M059J (cell line): ENCODE results near the gene C1QTNF6. TPM values are rescaled to one million over a fixed set of nuclear protein-coding genes. Genes with fewer than 3 reads are reported as not detected.

ENCODE experiments used
- DNase-seq: peaks from one replicate; pipeline ENCODE4 v3.0.0-alpha.2; 2012; ENCODE audit warnings: low read depth
- total RNA-seq: library from RNA; depleted of rRNA; stranded (reverse); fragments of >200 nt; shearing (Covaris generic); gene quantifications from 2 replicates; pipeline ENCODE4 v1.2.3, GENCODE V29; 2014; rRNA removed

The C1QTNF6 gene
- total RNA-seq, 1 experiment from 2014 or later, result 16.5 TPM

DNA sequence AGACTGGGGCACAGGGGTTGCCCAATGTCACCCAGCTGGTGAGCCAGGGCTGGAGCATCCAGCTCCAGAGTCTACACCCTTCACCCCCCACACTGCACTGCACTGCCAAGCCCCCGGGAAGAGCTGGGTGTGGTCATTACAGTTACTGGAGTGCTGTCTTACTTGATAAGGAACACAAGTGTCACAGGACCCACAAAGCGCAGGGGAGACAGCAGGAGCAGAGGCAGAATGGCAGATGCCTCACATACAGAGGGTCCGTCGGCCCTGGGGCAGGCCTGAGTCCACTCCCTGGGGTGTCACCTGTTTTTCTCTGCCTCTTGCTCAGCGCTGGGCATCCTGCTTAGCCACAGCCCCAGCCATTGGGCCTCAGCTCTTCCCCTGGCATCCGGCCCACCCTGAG is 46.1 kb downstream of the C1QTNF6 start:
- DNase-seq, result no peak

DNA sequence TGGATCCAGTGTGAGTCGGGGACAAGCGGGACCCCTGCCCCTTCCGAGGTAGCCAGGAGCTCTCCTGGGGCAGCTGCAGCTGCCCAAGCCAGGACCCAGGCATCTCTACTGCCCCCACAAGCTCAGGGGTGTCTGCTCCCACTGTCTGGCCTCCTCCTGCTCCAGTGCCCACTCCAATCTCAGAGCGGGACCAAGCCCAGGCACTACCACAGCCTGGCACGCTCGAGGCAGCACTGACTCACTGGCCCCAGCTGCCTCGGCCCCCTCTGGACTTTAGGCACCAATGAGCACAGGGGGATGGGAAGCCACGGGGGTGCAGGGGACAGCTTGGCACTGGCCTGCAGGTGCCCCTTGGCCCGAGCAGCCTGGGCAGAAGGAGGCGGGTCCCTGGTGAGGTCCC is 46.6 kb downstream of the C1QTNF6 start:
- no peak for DNase-seq

DNA sequence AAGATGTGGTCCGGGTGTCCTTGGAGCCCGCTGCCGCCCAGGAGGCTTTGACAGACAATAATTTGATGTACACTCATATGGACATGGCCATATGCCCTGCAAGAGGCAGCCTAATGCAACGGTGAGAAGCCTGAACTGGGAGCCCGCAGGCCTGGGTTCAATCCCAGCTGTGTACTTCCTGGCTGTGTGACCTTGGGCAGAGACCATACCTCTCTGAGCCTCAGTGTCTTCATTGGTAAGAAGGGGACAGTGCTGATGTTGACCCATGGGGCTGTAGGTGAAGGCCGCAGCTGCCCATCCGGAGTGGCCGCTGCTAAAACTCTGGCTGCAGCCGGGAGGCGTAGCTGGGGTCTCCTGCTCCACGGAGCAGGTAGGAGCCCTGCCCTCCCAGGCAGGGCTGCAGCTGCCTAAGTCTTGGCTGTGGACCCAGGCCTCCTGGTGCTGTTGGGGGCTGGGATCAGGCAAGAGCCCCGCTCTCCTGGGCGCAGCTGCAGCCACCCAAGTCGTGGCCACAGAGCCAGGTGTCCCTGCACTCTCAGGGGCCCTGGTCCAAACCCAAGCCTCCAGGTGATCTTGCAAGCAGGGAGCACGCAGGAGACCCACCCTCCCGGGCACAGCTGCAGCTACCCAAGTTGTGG is 47.2 kb downstream of the C1QTNF6 start:
- DNase-seq, result no peak

DNA sequence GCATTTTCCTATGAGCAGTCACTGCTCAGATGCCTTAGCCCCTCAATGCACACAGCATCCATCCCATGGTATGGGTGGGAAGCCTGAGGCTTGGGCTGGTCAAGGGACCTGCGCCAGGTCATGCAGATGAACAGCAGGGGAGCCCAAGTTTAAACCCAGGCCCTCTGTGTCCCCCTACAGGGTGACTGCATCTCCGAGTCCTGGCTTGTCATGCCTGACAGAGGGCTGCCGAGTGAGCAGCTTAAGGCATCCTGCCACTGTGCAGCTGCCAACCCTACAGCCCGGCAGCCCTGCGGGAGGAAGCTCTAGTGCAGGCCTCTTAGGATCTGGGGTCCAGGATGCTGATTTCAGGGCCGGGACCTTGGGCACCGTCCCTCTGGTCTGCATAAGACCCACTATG is 48.3 kb downstream of the C1QTNF6 start:
- DNase-seq, result no peak

DNA sequence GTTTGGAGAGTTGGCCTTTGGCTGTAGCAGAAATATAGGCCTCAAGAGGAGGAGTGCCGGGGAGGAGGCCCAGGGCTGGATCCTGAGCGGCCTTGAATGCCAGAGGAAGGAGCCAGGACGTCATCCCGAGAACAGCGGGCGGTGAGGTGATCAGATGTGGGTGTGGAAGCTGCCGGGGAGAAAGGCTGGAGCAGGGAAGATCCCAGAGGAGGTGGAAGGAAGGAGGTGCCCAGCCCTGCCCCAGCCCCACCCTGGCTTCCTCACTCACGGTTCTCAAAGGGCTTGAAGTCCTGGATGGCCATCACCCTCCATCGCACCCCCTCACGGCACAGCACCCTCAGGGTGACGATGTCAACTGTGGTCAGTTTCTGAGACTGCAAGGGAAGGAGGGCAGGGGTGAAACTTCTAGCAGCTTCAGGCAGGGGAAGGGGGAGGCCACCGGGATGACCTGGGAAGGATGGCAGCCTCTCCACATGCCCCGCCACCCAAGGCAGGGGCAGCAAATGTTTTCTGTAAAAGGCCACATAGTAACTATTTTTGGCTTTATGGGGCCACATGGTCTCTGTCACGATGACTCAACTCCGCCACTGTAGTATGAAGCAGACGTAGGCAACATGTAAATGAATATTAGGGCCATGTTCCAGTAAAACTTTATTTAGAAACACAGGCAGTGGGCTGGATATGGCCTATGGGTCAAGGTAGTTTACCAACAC is 49.0 kb downstream of the C1QTNF6 start:
- peak; percentile 34 for DNase-seq

DNA sequence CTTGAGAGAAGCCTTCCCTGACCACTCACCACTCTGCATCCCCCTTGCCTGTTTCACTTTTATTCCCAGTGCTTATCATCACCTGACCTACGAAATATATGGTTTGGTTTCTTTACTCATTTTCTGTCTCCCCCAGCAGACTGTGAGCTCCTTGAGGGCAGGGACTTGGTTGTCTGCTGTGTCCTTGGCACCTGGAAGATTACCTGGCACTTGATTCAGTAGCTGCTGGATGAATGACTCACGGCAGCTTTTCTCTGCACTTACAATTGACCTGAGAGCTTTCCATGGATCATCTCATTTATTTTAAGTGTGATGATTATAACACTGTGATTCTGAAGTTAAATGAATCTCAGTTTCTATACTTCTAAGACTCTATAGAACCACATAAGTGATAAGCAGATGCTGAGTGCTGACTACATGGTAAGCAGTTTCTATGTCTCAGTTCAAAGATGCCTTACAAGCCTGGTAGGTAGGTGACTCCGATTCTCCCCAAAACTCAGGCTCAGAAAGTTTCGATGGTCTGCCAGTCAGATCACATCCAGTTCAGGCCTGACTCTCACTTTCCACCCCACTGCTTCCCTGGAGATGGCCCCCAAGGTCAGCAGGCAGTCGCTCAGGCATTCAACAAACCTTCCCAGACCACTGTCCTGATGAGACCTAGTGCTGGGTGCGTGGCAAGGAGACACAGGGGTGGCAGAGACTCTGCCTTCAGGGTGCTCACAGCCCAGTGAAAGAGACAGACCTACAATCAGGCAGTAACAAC is 50.0 kb downstream of the C1QTNF6 start:
- DNase-seq, result no peak

DNA sequence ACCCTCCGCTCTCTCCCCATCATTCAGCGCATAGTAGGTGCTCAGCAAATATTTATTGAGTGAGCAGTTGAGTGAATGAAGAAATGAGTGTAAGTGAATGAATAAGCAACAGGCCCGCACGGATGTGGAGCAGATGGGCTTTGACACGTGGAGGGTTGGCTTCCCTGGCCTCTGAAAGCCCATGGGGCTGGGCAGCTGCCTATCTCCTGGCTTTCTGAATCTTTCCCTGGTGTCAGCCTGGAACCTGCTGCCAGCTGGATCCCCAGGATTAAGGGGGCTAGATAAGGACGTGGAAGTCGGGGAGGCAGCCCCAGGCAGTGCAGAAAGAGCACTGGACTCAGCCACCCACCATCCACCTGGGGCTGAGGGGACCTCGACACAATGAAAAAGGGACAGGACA is 50.9 kb downstream of the C1QTNF6 start:
- DNase-seq, result no peak

DNA sequence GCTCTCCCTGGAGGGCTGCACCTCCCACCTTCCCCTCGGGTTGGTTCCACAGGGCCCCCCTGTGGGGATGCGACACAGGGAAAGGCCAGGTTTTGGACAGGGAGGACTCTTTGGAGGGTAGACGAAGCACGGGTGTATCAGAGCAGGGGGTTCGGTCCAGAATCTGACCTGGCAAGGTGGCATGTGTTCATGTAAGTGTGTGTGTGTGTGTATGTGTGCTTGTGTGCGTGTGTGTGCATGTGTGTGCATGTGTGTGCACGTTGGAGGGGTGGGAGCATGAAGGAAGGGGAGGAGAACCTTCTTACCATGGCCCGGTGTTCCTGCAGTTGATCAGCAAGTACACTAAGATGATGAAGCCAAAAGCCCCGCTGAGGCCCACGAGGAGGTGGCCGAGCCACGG is 53.0 kb downstream of the C1QTNF6 start:
- no peak for DNase-seq

DNA sequence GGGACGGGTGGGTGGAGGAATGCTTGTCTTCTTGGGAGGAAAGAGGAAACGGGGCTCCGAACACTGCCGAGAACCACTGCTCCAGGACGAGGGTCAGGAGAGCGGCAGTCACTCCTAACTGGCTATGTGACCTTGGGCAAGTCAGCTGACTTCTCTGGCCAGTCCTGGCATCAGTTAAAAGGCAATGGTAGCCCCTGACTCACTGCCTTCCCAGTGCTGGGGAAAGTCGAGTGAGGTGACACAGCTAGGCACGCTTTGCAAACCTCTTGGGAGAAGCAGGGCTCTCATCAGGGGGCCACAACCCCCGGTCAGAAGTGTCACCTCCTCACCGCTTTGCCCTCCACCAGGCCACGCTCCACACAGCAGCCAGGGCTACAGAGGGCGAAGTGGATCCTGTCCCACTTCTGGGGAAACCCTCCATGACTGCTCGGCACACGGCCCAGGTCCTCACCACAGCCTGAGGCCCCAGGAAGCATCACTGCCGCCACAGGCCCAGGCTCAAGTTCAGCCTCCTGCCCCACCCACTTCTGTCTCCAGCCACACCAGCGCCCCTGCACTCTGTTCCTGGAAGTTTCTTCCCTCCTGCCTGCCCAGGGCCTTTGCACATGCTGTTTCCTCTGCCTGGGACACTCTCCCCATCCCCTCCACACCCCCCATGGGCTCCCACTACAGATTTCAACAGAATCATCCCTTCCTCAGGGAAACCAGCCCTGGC is 54.6 kb downstream of the C1QTNF6 start:
- no peak for DNase-seq

DNA sequence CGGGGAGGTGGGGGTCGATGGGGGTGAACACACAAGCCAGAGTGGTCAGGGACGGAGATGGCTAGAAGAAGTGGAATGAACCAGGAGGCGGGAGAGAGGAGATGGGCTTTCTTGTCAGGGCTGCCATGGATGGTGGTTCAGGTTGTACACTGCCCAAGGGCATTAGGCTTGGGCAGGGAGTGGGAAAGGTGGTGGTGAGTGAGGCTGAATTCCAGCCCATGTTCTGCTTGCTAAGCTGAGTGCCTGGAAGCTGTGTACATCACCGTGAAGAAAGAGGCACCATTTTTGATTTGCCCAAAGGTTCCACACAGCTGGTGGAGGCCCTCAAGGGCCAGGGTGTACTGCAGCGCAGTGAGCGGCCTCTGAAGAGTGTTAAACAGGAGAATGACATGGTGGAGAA is 55.3 kb downstream of the C1QTNF6 start:
- no peak for DNase-seq

Other genes starting within 250 kb of the C1QTNF6 start
- 17.1 and 24.0 TPM in 2 replicates for gene TST, start 168.8 kb downstream of the C1QTNF6 start, total RNA-seq
- gene MPST, start 168.5 kb downstream of the C1QTNF6 start, total RNA-seq, result 40.0 and 53.0 TPM in 2 replicates
- 6.8 and 13.1 TPM in 2 replicates for gene KCTD17, start 136.5 kb downstream of the C1QTNF6 start, total RNA-seq
- gene TMPRSS6, start 78.5 kb downstream of the C1QTNF6 start, total RNA-seq, result not detected in 2 replicates
- gene IL2RB, start 38.3 kb downstream of the C1QTNF6 start, total RNA-seq, result 0.07 and 0.59 TPM in 2 replicates
- gene SSTR3, start 24.2 kb upstream of the C1QTNF6 start, total RNA-seq, result not detected in 2 replicates
- gene RAC2, start 56.0 kb upstream of the C1QTNF6 start, total RNA-seq, result 3.7 and 5.0 TPM in 2 replicates
- 0.25 and 0.27 TPM in 2 replicates for gene CYTH4, start 94.3 kb upstream of the C1QTNF6 start, total RNA-seq
- 0.76 and 3.1 TPM in 2 replicates for gene ELFN2, start 239.2 kb upstream of the C1QTNF6 start, total RNA-seq